HG03442 (cell line): ENCODE data around the gene WDR82.

Experiments used
- ATAC-seq: cut with Tn5 transposase; IDR thresholded peaks from one replicate; pipeline ENCODE4 v1.9.1; 2021; ENCODE audit warnings: mild to moderate bottlenecking, moderate library complexity; ENCODE audit not compliant: unreplicated experiment

Gene WDR82

DNA sequence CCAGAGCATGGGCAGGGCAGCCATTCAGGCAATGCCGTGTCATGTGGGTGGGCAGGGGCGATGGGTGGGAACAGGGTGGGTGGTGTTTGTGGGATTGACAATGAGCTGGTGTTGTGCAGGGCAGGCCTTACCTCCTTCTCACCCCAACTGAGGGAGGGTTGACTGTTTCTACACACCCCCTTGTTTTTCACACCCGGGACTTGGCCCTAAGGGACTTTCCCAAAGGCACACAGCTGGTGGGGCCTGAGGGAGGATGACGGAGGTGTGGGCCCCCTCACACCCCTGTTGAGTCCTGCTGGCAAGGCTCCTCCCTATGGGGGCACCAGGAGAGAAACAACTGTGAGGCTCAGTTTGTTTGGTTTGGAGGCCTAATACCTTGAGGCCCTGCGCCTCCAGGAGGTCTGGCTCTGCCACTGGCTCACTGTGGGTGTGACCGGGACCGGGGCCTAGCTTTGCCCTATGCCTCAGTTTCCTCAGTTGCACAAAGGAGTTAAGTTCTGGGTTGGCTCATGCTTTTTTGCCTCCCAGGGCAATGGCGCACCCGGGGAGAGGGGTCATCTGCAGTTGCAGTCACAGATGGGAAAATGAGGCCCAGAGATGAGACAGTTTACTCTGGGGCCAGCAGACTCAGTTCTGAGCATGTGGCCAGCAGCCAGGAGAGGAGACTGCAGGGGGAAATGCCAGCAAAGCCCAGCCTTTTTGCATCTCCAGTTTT is 32.6 kb upstream of the WDR82 start:
- peak; percentile 38 for ATAC-seq

- no peak for ATAC-seq
Measured at GRCh38 chr3:52308308-52308707, 29.9 kb upstream of the WDR82 start.

DNA sequence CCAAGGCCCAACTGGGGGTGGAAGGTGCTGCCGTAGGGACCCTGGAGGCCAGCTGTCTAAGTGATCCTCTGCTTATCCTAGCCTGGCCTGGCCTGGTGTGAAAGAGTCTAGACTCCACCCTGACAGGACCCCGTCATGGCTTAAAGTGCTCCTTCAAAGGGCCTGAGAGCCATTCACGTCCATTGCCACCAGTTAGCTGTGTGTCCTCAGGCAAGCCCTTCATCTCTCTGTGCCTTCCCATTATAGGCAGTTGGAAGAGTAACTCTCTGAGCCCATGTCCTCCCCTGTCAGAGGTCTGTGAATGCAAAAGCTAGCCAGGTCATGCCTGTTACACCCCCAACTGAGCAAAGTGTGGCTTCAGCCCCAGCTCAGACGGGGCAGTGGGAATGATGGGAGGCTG is 28.5 kb upstream of the WDR82 start:
- ATAC-seq, result no peak

DNA sequence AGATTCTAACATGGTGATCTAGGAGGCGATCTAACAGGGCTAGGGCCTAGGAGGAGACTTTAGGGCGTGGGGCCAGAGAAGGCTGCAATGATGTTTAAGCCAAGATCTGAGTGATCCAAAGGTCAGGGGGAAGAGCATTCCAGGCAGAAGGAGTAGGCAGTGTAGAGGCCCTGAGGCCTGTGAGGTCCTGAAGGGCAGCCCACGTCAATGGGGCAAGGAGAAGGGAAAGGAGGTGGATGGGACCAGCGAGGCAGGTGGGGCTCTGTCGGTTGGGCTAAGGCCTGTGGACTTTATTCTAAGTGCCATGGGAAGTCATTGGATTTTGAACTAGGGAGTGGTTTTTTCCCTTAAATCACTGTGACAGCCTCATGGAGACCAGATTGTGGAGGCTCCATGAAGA is 27.5 kb upstream of the WDR82 start:
- no peak for ATAC-seq

GRCh38 chr3:52303811-52304210 is 25.4 kb upstream of the WDR82 start:
- ATAC-seq, result no peak

GRCh38 chr3:52302426-52303145 is 24.1 kb upstream of the WDR82 start:
- no peak for ATAC-seq

DNA sequence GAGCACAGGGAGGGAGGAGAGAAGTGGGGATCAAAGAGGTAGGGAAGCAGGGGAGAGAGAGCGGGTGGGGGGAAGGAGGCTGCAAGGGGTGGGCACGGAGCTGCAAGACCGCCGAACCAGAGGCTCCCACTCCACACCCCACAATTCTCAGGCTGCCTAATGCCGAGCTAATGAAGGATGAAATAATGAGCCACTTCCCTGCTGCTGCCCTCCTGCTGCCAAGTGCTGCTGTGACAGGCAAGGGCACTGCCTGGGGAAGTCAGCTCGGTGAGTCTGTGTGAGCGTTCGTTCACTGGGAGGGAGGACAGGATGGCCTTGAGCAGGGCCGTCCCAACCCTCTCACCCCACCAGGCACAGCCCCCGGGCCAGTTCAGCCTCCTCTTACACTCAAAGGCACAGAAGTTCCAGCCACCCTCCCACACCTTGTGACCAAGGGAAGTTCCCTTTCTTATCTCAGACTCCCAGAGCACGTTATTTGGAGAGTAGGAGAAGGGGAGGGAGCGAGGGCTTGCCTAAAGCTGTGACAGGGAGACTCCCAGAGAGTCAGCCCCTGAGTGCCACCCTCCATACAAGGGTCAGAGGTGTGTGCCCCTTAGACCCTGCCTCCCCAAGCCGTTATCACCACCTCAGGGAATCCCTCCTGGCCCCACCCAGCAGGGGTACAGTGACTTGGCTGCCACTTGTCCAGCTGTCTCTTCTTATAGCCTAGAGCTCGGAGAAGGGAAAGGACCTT is 21.6 kb upstream of the WDR82 start:
- ATAC-seq, result no peak

DNA sequence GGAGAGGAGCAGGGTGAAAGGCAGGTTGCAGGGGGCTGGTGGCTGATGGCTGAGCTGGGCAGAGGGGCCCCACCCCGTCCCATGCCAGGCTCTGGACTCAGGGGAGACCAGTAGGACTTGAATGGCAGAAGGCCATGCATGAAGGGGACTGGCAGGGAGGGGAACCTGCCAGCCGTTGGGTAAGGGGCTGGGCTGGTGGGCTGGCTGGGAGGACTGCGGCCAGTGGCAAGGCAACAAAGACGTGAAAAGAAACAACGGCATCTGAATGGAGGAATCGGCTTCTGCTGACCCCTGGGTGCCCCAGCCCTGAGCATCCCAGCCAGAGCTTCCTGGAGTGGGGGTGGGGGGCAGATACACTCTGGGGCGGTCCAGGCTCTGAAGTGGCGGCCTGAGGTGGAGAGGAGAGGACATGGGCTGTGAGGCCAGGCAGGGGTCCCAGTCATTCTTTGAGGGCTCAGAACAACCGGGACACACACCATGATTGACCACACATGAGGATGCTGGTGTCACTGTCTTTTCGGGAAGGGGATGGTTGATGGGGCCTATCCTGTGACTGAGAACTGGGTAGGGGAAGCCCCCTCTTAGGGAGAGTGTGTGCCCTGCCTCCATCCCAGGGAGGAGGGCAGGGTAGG is 20.9 kb upstream of the WDR82 start:
- no peak for ATAC-seq

- ATAC-seq, result no peak
Measured at GRCh38 chr3:52298149-52299098, 20.0 kb upstream of the WDR82 start.

- ATAC-seq, result no peak
Measured at GRCh38 chr3:52297242-52298148, 19.0 kb upstream of the WDR82 start.

- ATAC-seq, result no peak
Measured at GRCh38 chr3:52295671-52296208, 17.3 kb upstream of the WDR82 start.

DNA sequence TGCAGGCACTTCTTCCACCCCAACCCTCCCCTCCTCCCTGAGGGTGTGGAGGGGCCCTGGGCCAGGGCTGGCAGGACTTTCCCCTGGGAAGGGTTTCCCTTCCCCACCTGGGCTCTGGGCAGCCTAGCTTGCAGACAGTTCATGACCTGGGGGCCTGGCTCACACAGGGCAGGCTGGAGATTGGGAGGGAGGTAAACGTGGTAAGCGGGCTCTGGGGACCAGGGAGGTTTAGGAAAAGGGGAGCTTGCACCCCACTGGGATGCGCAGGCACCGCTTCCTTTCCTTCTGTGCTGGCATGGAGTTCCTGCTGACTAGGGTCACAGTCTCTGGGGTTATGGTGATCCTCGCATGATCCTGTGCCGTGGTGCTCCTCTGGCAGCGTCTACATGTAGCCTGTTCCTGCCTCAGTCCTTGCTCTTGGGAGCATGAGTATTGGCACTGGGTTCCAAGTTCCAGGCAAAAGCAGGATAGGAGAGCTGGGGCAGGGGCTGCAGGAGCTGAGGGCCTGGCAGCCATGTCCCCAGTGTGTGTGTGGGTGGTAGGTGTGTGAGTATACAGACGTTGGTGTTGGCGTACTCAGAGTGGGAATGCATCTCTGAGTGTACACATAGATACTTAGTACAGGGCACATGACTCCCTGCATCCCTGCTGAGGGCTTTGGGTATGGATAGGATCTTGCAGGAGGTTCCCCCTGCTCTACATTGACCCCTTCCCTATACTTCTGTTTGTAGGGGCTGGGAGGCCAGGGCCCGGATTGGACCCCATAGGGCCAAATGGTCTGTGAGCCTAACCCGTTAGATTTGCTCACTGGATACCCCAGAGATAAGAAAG is 16.1 kb upstream of the WDR82 start:
- ATAC-seq, result no peak

- ATAC-seq, result no peak
Measured at GRCh38 chr3:52293491-52294319, 15.3 kb upstream of the WDR82 start.

DNA sequence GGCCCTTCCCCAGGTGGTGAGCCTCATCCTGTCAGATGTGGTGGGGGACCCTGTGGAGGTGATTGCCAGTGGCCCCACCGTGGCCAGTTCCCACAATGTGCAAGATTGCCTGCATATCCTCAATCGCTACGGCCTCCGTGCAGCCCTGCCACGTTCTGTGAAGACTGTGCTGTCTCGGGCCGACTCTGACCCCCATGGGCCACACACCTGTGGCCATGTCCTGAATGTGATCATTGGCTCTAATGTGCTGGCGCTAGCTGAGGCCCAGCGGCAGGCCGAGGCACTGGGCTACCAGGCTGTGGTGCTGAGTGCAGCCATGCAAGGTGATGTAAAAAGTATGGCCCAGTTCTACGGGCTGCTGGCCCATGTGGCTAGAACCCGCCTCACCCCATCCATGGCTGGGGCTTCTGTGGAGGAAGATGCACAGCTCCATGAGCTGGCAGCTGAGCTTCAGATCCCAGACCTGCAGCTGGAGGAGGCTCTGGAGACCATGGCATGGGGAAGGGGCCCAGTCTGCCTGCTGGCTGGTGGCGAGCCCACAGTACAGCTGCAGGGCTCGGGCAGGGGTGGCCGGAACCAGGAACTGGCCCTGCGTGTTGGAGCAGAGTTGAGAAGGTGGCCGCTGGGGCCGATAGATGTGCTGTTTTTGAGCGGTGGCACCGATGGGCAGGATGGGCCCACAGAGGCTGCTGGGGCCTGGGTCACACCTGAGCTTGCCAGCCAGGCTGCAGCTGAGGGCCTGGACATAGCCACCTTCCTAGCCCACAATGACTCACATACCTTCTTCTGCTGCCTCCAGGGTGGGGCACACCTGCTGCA is 14.0 kb upstream of the WDR82 start:
- ATAC-seq, result no peak

DNA sequence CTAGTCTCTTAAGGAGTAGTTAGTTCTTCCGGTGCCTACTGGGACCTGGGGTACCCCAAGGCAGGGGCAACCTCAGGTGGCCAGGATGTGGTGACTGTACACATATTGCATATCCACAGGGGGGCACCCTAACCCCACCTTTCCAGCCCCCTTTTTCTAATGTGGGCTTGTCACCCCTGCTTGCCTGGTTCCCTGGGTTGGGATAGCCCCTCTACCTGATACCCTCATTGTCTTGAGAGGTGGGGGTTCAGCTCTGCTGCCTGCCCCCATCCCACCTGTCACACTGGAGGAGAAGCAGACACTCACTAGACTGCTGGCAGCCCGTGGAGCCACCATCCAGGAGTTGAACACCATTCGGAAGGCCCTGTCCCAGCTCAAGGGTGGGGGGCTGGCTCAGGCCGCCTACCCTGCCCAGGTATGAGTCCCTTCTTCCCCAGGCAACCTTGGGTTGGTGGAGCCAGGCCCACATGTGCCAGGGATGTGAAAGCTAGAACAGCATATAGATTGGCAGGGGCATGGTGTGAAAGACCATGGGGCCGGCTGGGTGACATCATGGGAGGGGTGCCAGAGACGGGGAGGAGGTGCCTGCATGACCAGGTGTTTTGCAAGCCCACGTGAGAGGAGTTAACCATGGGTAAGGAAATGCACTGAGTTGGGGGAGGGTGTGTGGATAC is 13.2 kb upstream of the WDR82 start:
- no peak for ATAC-seq
